ENCODE measurements around the gene NOP14. TPM values are rescaled to one million over a fixed set of nuclear protein-coding genes. Genes with fewer than 3 reads are reported as not detected.
"Not testable (repeated sequence)": the region's sequence is repeated elsewhere in the genome, so short reads cannot be mapped to it uniquely, and the experiment has no call there.

The NOP14 gene
- total RNA-seq, 2 donors from 2014 or later, result 20.4 to 22.9 TPM

DNA sequence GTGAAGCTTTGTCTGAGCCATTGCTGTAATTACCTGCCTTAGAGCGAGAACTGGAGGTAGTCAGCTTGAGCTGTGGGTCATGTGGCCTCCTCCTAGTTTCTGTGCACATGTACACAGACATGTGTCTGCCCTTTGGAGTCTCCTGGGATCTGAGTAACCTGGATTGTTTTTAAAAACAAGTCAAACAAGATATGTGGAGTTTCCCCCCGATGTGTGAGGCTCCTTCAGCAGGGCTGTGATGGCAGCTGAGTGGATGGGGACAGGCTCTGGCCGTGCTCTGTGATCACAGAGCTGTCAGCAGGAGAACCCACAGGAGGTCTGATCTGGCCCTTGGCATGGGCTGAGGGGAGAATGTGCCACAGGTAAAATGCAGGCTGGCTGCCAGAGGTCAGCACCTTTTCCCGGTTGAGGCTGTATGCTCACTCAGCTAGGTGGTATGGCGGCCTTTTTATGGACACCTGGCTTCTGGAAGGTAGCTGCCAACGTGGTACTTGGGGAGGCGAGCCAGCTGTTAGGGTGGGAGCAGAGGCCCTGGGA lies 38.4 kb downstream of the NOP14 start:
- ATAC-seq (no peak), DNase-seq (no peak)
- intact Hi-C loops (cut with DNase I, micrococcal nuclease), result no loop called here

DNA sequence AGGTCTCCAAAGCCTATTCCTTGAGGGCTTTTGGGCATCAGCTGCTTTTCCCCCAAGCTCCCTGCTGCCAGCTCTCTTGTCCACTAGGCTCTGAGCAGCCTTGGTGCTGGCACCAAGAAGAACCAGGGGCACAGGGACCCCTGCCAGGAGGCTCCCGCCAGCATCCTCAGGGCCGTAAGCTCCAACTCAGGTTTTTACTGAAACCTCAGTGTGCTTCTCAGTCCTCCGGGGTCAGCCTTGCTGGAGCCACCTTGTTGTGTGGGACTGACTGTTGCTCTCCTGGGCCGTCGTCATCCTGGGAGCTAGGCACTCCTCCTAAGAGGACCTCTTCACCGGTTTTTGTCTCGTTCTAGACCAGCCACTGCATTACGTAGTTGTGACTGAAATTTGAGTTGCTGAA lies 38.9 kb downstream of the NOP14 start:
- ATAC-seq (no peak), DNase-seq (no peak)
- intact Hi-C loops (cut with DNase I, micrococcal nuclease), result no loop called here

DNA sequence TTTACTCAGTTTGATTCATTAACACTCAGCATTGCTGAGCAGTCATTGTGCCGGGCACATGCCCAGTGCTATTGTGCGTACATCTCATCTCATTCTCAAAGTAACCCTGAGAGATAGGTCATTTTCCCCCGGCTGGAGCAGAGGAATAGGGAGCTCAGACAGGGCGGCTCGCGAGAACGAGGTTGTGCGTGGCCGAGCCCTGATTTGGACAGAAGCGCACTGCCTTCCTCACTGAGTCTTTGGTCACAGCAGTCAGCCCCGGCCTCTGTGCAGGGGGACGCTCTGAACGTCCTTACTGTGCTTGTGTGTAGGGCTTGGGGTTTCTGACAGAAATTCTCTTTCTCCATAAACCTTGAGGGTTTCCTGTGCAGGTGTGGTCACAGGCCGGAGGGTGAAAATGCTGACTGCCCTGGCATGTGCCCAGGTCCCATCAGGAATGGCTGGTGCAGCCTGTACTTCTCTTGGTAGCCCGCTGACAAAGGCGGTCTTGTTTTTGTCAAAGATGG lies 39.5 kb downstream of the NOP14 start:
- DNase-seq (no peak), ATAC-seq (peak; percentile 3)
- intact Hi-C loops (cut with DNase I, micrococcal nuclease), result no loop called here

DNA sequence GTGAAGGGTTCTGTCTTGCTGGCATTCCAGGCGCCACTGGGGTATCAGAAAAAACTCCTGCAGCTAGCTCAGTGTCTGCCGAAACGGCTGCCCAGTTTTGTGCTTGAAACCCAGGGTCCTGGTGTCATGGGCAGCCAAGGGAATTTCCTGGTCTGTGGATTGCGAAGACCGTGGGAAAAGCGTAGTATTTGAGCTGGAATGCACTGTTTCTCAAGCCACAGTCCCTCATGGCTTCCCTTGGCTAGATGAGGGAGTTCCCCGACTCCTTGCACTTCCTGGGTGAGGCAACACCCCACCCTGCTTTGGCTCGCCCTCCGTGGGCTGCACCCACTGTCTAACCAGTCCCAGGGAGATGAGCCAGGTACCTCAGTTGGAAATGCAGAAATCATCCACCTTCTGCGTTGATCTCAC lies 40.1 kb downstream of the NOP14 start:
- DNase-seq, result no peak
- ATAC-seq, result no peak

DNA sequence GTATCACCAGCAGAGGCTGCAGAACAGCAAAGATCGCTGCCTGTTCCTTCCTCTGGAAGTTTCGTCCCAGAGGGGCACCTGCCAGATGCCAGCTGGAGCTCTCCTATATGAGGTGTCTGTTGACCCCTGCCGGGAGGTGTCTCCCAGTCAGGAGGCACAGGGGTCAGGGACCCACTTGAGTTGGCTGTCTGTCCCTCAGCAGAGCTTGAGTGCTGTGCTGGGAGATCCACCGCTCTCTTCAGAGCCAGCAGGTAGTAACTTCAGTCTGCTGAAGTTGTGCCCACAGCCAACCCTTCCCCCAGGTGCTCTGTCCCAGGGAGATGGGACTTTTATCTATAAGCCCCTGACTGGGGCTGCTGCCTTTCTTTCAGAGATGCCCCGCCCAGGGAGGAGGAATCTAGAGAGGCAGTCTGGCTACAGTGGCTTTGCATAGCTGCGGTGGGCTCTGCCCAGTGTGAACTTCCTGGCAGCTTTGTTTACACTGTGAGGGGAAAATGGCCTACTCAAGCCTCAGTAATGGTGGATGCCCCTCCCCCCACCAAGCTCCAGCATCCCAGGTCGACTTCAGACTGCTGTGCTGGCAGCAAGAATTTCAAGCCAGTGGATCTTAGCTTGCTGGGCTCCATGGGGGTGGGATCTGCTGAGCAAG lies 40.6 kb downstream of the NOP14 start:
- DNase-seq; ATAC-seq; intact Hi-C loops (cut with DNase I, micrococcal nuclease): not testable (repeated sequence)

More for the DNA sequence above, 40.1 kb downstream of the NOP14 start:
- intact Hi-C loops (cut with DNase I, micrococcal nuclease), result no loop called here

DNA sequence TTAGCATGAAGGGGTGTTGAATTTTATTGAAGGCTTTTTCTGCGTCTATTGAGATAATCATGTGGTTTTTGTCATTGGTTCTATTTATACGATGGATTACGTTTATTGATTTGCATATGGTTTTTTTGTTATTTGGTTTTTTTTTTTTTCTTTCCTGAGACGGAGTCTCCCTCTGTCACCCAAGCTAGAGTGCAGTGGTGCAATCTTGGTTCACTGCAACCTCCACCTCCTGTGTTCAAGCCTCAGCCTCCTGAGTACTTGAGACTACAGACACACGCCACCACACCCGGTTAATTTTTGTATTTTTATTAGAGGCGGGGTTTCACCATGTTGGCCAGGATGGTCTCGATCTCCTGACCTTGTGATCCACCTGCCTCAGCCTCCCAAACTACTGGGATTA lies 44.5 kb downstream of the NOP14 start:
- intact Hi-C loops (cut with DNase I, micrococcal nuclease); ATAC-seq; DNase-seq: not testable (repeated sequence)

DNA sequence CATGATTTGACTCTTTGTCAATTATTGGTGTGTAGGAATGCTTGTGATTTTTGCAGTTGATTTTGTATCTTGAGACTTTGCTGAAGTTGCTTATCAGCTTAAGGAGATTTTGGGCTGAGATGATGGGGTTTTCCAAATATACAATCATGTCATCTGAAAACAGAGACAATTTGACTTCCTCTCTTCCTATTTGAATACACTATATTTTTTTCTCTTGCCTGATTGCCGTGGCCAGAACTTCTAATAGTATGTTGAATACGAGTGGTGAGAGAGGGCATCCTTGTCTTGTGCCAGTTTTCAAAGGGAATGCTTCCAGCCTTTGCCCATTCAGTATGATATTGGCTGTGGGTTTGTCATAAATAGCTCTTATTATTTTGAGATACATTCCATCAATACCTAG lies 44.9 kb downstream of the NOP14 start:
- ATAC-seq; intact Hi-C loops (cut with DNase I, micrococcal nuclease); DNase-seq: not testable (repeated sequence)

DNA sequence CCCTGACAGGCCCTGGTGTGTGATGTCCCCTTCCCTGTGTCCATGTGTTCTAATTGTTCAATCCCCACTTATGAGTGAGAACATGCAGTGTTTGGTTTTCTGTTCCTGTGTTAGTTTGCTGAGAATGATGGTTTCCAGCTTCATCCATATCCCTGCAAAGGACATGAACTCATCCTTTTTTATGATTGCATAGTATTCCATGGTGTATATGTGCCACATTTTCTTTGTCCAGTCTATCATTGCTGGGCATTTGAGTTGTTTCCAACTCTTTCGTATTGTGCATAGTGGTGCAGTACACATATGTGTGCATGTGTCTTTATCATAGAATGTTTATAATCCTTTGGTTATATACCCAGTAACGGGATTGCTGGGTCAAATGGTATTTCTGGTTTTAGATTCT lies 46.5 kb downstream of the NOP14 start:
- DNase-seq; ATAC-seq; intact Hi-C loops (cut with DNase I, micrococcal nuclease): not testable (repeated sequence)

DNA sequence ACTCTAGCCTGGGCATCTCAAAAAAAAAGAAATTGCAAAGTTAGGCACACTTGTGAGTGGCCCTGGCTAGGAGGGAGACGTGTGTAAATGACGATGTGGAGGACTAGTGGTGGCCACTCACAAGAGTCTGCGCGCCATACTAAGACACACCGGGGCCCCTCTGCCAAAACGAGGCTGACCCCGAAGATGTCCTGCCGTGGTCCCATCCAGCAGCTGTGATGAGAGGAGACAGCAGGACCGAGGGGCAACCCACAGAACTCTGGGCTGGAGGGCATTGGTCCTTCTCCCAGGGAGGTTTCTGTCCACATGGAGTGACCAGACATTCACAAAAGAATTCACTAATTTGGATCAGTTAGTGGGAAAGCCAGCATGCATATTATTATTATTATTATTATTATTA lies 47.4 kb downstream of the NOP14 start:
- DNase-seq, result no peak
- ATAC-seq, result no peak
- intact Hi-C loops (cut with DNase I, micrococcal nuclease), result no loop called here

DNA sequence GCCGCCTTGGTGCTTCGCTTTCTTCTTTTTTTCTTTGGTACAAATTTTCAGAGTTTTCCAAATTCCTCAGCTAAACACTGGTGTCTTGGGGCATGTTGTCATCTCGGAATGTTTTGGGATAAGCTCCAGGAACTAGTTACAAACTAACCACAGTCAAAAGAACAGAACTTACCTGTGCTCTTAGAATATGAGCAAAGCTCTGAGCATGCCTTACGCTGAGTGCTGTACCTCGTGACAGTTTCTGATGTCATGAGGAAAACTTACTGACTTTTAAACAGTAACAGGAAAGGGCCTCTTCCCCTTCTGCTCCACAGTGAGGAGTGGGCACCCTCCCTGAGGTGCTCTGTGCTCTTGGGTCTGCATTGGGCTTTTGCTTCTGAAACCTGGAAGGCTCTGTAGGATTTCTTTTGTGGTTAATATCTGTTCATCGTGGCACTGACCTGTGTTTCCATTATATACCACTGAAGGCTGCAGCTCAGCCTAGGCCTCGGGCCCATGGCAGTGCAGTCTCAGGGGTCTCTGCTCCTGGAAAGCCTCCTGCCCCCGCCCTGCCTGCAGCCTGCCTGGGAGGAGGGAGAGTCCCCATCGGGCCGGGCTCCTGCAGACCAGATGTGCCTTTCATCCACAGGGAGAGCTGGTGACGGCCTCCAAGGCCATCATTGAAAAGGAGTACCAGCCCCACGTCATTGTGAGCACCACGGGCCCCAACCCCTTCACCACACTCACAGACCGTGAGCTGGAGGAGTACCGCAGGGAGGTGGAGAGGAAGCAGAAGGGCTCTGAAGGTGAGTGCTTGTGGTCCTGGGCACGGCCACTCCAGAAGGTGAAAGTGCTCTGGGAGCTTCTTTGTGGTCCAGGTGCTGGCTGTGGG lies 48.7 kb downstream of the NOP14 start:
- no peak for ATAC-seq
- DNase-seq, result no peak
- intact Hi-C loops (cut with DNase I, micrococcal nuclease), result no loop called here

DNA sequence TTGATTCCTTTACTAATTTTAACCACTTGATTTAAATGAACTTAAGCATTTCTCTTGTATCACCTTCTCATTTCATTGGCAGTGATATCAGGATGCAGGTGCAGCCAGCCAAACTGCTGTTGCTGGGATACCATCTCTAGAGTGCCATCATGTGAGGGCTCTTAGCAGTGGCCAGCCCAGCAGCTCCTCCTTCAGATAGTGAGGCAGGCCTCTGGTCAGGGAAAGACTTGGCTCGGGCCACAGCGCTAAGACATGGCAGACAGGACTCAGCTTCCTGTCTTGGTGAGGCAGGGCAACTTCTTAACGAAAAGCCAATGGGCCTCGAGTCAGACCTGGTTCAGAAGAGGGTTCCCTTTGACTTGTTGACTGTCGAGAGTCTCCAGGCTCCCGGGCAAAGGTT lies 50.0 kb downstream of the NOP14 start:
- no peak for ATAC-seq
- DNase-seq, result no peak
- intact Hi-C loops (cut with DNase I, micrococcal nuclease), result no loop called here

DNA sequence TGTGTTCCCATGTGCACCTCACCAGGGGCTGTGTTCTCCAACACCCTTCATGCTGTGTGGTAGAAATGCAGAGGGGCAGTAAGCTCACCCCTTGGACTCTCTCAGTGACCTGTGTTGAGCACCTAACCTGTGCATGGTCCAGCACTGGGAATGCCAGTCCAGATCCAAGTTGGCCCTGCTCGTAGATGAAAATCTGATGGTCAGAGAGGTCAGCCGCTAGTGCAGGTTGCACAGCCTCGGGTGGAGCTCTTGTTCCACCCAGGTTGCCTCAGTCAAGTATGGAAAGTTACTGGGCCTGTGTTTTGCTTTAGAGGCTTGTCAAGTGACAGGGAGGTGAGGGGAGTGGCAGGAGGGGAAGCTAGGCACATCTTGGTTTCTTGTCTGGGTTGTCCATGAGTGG lies 51.3 kb downstream of the NOP14 start:
- ATAC-seq, result no peak
- no peak for DNase-seq
- intact Hi-C loops (cut with DNase I, micrococcal nuclease), result no loop called here

DNA sequence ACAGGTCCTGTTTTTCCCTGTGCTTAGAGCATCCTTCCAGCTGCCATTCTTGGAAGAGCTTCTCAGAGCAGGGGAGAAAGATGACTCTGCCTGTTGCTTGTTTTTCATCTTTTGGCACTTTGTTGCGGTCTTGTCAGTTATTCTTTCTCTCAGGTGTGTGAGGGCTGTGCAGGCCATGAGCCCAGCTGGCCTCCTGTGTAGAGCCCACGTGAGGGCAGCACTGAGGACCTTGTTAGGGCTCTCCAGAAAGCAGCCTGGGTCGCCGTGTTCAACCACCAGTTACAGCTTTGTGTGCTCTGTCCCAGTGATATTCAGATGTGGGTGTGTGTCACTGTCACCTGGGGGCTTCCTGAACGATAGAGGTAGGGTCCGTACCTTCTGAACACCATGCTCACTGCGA lies 52.8 kb downstream of the NOP14 start:
- intact Hi-C loops (cut with DNase I, micrococcal nuclease), result no loop called here
- no peak for ATAC-seq
- DNase-seq, result no peak

DNA sequence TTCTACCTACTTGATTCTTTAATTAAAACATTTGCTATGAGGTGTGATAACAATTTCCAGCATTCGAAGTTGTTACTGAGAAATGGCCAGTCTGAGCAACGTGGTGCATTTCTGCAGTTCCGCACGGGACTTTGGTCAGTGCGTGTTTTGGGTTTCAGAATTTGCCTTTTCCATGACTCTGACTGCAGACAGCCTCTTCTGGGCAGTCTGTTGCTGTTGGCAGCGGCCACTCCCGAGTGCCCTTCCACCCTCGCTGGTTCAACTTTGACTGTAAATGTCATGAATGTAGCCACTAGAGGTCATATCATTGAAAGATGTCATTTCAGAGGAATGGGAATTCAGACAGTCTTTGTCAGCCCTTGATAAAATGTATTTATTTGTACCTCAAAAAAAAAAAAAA lies 53.6 kb downstream of the NOP14 start:
- DNase-seq, result no peak
- no peak for ATAC-seq
- intact Hi-C loops (cut with DNase I, micrococcal nuclease), result no loop called here

DNA sequence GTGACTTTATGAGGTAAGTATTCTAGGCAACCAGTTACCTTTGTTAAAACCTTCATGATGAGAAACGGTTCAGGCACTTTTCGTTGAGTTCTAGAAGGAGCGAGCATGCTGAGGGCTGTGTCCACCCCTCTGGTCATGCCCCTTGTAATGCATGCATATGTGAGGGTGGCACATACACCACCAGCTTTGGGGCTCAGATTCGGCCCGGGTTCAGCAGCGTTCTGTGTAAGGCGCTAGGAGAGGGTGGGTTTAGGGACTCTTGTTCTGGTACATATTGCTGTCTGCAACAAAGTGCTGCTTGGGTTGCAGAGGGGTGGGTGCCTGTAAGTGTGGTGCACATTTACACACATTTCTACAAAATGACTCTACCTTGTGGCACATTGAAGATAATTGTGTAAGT lies 54.5 kb downstream of the NOP14 start:
- ATAC-seq (no peak), DNase-seq (no peak)
- intact Hi-C loops (cut with DNase I, micrococcal nuclease), result no loop called here

DNA sequence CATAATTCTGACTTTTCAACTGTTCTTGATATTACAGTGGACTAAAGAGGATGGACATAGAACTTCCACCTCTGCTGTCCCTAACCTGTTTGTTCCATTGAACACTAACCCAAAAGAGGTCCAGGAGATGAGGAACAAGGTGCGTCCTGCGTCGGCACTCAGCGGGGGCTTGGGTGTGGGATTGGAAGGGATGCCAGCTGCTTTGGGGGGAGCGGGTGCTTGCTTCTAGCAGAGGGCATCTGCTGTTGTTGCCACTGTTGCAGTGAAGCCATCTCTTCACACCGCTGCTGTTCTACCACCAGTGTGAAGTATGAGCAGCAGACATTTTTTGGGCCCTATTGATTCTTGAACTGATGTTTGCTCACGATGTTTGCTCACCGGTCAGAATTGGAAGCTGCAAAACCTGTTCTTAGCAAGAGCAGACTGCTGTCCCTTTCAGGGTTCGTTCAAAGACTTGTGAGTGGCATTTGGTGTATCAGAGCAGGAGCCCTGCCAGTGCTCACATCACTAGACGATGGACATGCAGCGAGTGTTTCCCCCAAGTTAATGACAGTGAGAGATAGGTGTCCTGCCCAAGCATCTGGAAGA lies 55.4 kb downstream of the NOP14 start:
- intact Hi-C loops (cut with DNase I, micrococcal nuclease), result no loop called here
- ATAC-seq (peak; percentile 82), DNase-seq (no peak)

DNA sequence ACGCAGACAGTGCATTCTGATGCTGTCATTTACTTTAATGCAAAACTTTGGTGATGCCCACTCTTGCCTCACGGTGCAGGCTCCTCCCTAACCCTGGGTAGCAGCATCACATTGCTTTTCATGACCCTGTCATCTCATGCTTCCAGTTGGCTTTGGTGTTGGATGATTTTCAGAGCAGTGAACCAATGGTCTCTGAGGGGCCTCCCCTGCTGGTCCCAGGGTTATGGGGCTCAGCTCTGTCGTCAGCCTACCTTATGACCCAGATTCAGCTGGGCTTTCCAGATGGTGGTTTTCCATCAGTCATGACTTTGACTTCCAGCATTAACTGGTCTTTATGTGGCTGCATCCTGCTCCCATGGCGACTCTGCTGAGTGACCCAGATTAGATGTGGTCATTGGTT lies 56.0 kb downstream of the NOP14 start:
- intact Hi-C loops (cut with DNase I, micrococcal nuclease), result no loop called here
- DNase-seq (no peak), ATAC-seq (no peak)

DNA sequence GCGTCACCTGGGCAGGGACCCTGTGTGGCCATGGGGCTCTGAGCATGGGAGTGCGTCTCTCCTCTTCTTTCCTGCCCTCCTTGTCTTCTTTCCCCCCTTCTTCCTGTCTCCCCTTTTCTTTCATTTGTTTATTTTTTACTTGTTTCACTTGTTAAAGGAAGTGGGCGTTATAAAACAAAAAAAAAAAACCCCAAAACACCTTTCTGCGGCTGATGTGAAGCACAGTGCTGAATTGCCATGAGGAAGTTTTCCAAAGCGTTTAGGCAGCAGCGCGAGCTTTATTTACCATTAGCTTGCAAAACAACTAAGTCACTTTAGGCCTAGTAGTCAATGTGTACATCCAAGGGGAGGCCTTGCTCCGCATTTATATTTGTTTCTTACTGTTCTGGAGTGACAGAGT lies 57.0 kb downstream of the NOP14 start:
- no peak for DNase-seq
- no peak for ATAC-seq
- intact Hi-C loops (cut with DNase I, micrococcal nuclease), result no loop called here

DNA sequence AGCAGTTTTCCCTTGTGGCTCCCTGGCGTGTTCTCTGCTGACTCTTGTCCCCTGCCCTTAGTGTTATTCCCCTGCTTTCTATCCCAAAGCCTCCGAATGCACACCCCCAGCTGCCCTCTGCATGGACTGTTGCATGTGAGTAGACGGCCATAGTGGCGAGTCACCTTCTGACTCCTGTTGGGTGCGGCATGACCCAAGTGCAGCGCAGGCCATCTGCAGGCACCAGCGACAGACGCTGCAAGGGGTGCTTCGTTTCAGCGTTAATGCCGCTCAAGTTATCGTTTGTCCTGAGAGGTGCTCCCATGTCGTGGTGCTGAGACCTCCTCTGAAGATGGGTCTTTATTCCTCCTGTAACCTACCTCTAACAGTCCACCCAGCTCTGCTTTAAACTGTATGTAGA lies 57.7 kb downstream of the NOP14 start:
- intact Hi-C loops (cut with DNase I, micrococcal nuclease), result no loop called here
- DNase-seq (no peak), ATAC-seq (no peak)

DNA sequence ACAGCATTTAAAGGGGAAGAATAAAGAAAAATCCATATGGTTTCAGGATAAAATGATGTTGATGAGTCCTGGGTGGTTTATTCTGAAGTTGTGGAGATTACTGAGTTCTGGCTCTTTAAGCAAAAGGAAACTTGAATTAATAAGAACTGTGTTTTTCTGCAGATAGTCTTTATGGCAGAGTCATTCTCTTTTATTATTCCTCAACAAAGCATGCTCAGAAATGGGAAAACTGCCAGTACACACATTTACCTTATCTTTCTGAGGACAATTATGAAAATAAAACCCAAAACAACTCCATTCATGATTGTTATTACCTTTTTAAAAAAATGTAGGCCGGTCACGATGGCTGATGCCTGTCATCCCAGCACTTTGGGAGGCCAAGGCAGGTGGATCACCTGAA lies 61.1 kb downstream of the NOP14 start:
- intact Hi-C loops (cut with DNase I, micrococcal nuclease), result no loop called here
- peak; percentile 83 for ATAC-seq
- no peak for DNase-seq
